GM21717 (cell line): ENCODE data around the gene RTTN.
"Not testable (repeated sequence)": the region's sequence is repeated elsewhere in the genome, so short reads cannot be mapped to it uniquely, and the experiment has no call there.

ENCODE experiments used
- ATAC-seq: cut with Tn5 transposase; IDR thresholded peaks from one replicate; pipeline ENCODE4 v1.9.1; 2021; ENCODE audit warnings: mild to moderate bottlenecking, moderate library complexity; ENCODE audit not compliant: unreplicated experiment

Gene RTTN

DNA sequence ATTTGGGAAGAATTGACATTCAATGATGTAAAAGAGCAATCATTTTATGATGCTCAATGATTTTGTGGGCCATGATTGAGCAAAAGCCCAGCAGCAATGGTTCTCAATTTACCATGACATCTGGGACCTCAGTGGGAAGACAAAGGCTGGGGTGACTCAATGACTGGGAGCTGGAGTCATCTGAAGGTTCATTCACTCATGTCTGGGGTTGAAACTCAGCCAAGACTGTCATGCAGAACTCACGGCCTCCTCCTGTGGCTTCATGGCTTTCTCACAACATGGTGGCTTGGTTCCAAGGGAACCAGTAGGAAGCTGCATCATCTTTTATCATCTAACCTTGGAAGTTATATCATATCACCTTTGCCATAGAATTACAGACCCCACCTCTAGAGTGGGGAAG, 212.7 kb downstream of the RTTN start:
- no peak for ATAC-seq

- no peak for ATAC-seq
Measured at GRCh38 chr18:69987870-69988269, 217.6 kb downstream of the RTTN start.

GRCh38 chr18:69985239-69985638, 220.2 kb downstream of the RTTN start:
- no peak for ATAC-seq

DNA sequence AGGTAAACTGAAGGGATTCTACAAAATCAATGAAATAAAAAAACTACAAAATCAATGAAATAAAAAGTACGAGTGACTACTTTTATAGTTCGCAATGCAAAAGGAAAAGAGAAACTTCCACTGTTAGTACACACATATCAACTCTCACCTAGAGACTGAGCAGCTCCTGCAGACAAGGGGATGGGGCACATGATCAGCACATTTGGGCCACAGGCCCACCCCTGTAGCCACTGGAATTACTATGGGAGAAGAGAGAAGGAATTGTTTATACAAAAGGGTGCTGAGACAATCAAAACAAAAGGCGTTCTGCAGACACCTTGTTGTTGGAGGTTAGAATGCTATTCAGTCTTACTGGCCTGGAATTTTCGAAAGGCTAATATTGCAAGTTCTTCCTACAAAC, 223.1 kb downstream of the RTTN start:
- ATAC-seq: no peak

GRCh38 chr18:69981948-69982347, 223.5 kb downstream of the RTTN start:
- peak; percentile 43 for ATAC-seq

- ATAC-seq: no peak
Measured at GRCh38 chr18:69980982-69981804, 224.3 kb downstream of the RTTN start.

DNA sequence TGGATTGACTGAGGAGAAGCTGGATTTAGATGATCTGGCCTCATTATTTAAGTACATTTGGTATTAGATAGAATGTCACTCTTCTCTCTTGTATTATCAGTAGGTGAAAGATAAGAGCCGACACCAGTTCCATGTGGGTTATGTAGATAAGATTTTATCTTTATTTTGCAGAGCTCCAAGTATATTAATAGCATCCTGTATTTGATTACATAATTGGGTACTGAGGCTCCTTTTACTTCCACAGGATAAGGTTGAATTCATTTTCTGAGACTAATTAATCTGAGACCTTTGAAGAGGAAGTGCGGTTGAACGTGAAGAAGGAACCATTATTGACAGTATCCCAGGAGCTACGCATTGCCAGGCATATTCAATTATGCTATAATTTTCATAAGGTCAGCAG, 225.0 kb downstream of the RTTN start:
- ATAC-seq: no peak

- ATAC-seq: peak; percentile 79
Measured at GRCh38 chr18:69978732-69979715, 226.5 kb downstream of the RTTN start.

DNA sequence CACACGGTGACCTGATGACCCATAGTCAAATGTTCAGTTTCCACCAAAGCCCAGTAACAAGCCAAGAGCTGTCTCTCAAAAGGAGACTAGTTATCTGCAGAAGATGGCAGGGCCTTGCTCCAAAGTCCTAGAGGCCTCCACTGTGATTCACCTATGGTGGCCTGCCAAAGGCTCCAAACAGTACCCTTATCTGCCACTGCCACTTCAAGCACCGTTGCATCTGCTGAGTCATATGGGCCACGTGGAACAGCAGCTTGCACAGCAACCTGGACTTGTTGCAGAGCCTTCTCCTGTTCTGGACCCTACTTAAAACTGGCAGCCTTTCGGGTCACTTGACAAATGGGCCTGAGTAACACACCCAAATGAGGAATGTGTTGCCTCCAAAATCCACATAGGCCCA, 230.2 kb downstream of the RTTN start:
- not testable (repeated sequence) for ATAC-seq

- ATAC-seq: no peak
Measured at GRCh38 chr18:69974365-69974764, 231.1 kb downstream of the RTTN start.

DNA sequence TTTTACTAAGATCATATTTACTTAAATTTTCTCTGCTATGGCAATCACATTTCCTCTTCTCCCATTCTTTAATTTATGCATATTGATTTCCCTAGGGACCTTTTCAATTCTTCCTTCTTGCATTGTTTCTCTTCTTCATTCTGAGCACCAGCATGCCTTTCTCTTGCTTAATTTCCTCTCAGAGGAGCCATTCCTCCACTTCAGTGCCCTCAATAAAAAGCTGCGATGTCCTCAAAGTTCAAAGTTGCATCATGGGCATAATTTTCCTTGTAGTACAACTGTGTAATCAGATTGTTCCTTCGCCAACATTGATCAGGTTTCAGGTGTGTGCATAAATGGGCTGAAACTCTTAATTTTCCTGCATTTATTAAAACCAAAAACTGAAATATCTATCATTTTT, 236.0 kb downstream of the RTTN start:
- no peak for ATAC-seq

DNA sequence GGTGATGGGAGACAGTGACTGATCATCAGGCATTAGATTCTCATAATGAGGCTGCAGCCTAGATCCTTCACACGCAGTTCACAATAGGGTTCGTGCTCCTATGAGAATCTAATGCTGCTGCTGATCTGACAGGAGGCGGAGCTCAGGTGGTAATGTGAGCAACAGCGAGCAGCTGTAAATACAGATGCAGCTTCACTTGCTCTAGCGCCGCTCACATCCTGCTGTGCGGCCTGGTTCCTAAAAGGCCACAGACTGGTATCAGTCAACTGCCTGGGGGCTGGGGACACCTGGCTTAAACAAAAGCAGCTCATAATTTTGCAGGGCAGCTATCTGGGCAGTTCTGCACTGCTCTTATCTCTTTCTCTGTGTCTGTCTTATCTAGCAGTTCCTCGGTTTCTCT, 237.4 kb downstream of the RTTN start:
- peak; percentile 90 for ATAC-seq

GRCh38 chr18:69963196-69963595, 242.3 kb downstream of the RTTN start:
- no peak for ATAC-seq

DNA sequence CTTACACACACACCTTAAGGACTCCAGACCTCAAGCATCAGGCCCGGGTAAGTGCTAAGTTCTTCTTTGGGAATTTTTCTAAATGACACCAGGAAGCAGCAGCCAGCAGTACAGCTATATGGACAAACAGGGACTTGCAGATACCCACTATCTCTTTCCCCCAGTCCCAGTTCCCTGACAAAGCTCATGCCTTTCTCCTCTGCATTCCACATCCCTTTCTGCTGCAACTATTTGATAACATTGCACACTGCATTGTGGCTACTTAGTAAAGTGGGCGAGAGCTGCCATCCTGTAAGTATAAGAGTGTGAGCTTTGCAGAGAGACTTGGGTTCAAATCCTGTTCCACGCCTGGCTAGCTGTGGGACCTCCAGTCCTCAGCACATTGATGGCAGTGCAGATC, 243.8 kb downstream of the RTTN start:
- no peak for ATAC-seq

DNA sequence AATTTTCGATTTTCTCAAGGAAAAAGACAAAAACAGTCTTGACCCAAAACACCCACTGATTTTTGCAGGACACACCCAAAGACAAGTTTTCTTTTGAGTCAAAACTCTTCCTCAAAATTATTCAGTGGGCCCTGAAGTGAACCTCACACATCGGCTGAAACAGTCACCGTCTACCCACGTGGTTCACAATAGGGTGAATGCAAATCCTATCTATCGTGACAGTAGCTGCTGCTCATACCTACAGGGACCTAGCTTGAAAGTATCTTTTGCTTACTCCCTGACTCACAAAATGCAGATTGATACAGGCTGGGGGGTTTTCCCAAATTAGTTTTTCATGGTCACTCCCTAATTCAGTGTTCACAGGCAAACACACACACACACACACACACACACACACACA, 247.1 kb downstream of the RTTN start:
- peak; percentile 64 for ATAC-seq

DNA sequence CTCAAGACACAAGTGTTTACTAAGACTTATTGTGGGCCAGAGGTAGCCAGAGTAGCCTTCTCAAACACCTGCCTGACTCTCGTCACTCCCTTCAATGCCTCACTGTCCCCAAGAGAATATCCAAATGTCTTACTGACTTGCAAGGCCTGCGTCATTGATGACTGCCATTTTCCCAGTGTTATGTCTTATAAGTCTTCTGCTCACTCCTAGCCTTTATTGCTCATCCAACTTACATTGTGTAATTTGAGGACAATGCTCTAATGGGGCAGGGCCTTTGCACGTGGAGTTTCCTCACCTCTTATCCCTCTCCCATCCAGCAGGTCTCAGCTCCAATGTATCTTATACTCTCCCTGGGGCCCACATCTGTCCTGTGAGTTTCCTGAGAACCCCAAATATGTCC, 247.7 kb downstream of the RTTN start:
- no peak for ATAC-seq

GRCh38 chr18:69956665-69957620, 248.5 kb downstream of the RTTN start:
- ATAC-seq: peak; percentile 24

GRCh38 chr18:69956057-69956456, 249.4 kb downstream of the RTTN start:
- ATAC-seq: no peak

DNA sequence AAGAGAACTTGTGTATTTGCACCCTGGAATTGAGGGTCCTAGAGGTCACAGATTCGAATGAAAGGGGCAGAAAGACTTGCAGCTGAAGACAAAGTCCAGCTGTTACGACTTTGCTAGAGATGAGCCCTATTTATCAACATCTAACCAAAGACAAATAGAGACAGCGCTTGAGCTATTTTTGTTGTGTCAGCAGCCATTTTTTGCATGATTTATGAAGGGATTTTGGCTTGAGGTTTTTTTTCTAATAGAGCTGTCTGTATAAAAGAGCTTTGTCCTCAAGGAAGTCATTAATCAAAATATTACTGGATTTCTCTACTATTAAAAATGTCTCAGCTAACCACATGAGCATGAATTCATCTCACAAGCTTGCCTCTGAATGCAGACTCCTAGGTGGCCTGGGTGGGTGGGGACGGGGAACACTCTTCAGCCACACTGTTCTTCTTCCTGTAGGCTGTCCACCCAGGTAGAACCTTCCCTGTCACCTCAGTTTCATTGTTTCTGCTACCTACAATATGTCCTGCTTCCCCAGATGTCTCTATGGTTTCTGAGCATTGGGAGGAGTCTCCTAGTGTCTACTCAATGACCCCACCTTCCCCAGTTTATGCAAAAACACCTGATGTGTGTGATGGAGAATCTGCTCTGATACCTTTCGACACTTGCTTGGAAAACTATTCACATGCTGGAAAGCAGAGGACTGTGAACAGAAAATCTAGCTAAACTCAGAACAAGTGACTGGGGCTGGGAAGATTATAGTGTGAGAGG, 250.6 kb downstream of the RTTN start:
- ATAC-seq: no peak

DNA sequence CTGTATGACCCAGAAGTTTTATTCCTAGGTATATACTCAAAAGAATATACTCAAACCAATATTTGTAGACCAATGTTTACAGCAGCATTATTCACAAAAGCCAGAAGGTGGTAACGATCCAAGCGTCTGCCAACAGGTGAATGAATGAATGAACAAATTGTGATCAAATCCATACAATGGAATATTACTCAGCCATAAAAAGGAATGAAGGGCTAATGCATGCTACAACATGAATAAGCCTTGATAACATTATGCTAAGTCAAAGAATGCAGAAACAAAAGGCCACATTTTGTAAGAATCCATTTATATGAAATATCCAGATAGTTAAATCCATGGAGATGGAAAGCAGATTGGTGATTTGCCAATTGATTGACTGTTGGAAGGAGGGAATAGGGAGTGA, 252.3 kb downstream of the RTTN start:
- no peak for ATAC-seq
